IMR-90 (cell line): ENCODE measurements around the gene CERS5. TPM values are rescaled to one million over a fixed set of nuclear protein-coding genes. Genes with fewer than 3 reads are reported as not detected.

ENCODE experiments used
- ATAC-seq: fragments of 200-7000 bp; cut with Tn5 transposase; 2 replicates; pipeline ENCODE4 v1.9.1; 2020; ENCODE audit warnings: low read depth, mild to moderate bottlenecking, moderate library complexity
- BruUV-seq: library from RNA; stranded (reverse); fragments of 400-500 nt; replicated peaks from 2 replicates; lab custom pipeline; 2021; lab: Mats Ljungman, UMichigan
- CTCF ChIA-PET: fragments of 300-600 bp; formaldehyde crosslinking; extraction: SDS; loops from one replicate; lab custom pipeline; 2021; ENCODE audit warnings: antibody characterized with exemption; lab: Yijun Ruan, JAX
- POLR2A ChIA-PET: fragments of 300-600 bp; sonication (Branson Sonifier 250); formaldehyde crosslinking; loops from one replicate; lab custom pipeline; 2022; ENCODE audit warnings: antibody characterized with exemption; ENCODE audit not compliant: unreplicated experiment; lab: Charles Lee
- DNase-seq: peaks from one replicate; pipeline ENCODE4 v3.0.0; 2013
- H2AFZ ChIP-seq: replicated peaks from 2 replicates; pipeline ENCODE3; 2013; ENCODE audit warnings: low read length, mild to moderate bottlenecking; ENCODE audit not compliant: poor library complexity
- H2AK5ac ChIP-seq: 2 replicates; pipeline ENCODE4 v1.6.1; 2013; ENCODE audit warnings: low read depth, low read length, inconsistent platforms
- H2AK9ac ChIP-seq: replicated peaks from 2 replicates; pipeline ENCODE3; 2013; ENCODE audit warnings: mild to moderate bottlenecking, low read depth, low read length, moderate library complexity; ENCODE audit not compliant: poor library complexity
- H2BK120ac ChIP-seq: 2 replicates; pipeline ENCODE4 v1.6.1; 2013; ENCODE audit warnings: low read depth, low read length, inconsistent platforms
- H2BK15ac ChIP-seq: 3 replicates; pipeline ENCODE4 v1.6.1; 2013; ENCODE audit warnings: low read depth, low read length, inconsistent platforms
- H2BK20ac ChIP-seq: 2 replicates; pipeline ENCODE4 v1.6.1; 2013; ENCODE audit warnings: low read depth, mild to moderate bottlenecking, inconsistent platforms, low read length, moderate library complexity
- H2BK5ac ChIP-seq: 2 replicates; pipeline ENCODE4 v1.6.1; 2013; ENCODE audit warnings: mild to moderate bottlenecking, low read depth, low read length, inconsistent platforms; ENCODE audit not compliant: poor library complexity, severe bottlenecking
- H3K14ac ChIP-seq: replicated peaks from 2 replicates; pipeline ENCODE4 v1.6.1; 2013; ENCODE audit warnings: low read depth, low read length, inconsistent platforms
- H3K18ac ChIP-seq: 2 replicates; pipeline ENCODE4 v1.6.1; 2013; ENCODE audit warnings: low read depth, low read length, control low read depth
- H3K23ac ChIP-seq: 2 replicates; pipeline ENCODE4 v1.6.1; 2013; ENCODE audit warnings: low read depth, low read length, inconsistent platforms
- H3K27ac ChIP-seq: 2 replicates; pipeline ENCODE4 v1.5.1; 2013; ENCODE audit warnings: mild to moderate bottlenecking, control low read depth, low read length; ENCODE audit not compliant: insufficient read depth
- H3K27me3 ChIP-seq: 2 replicates; pipeline ENCODE4 v1.6.1; 2013; ENCODE audit warnings: low read length; ENCODE audit not compliant: control insufficient read depth, insufficient read depth
- H3K36me3 ChIP-seq: 2 replicates; pipeline ENCODE4 v1.6.1; 2013; ENCODE audit warnings: low read length, mixed read lengths; ENCODE audit not compliant: control insufficient read depth, insufficient read depth
- H3K4ac ChIP-seq: 2 replicates; pipeline ENCODE4 v1.6.1; 2013; ENCODE audit warnings: low read depth, low read length, inconsistent platforms
- H3K4me1 ChIP-seq: 2 replicates; pipeline ENCODE4 v1.6.1; 2013; ENCODE audit warnings: low read length, mixed read lengths; ENCODE audit not compliant: control insufficient read depth, insufficient read depth
- H3K4me2 ChIP-seq: 2 replicates; pipeline ENCODE4 v1.6.1; 2013; ENCODE audit warnings: low read depth, mild to moderate bottlenecking, control low read depth, low read length, moderate library complexity
- H3K4me3 ChIP-seq: 2 replicates; pipeline ENCODE4 v1.5.1; 2013; ENCODE audit warnings: low read depth, mild to moderate bottlenecking, control low read depth, low read length, moderate library complexity; ENCODE audit not compliant: insufficient read depth
- H3K56ac ChIP-seq: 2 replicates; pipeline ENCODE4 v1.6.1; 2013; ENCODE audit warnings: low read length, inconsistent platforms; ENCODE audit not compliant: insufficient read depth; ENCODE audit errors: extremely low read depth
- H3K79me1 ChIP-seq, 2 experiments: 2 replicates each; pipeline ENCODE4 v1.6.1; 2013; ENCODE audit warnings: low read length in 2 of 2, inconsistent platforms in 1 of 2, low read depth in 1 of 2
- H3K9ac ChIP-seq: 2 replicates; pipeline ENCODE4 v1.6.1; 2013; ENCODE audit warnings: low read depth, low read length, control low read depth
- H3K9me1 ChIP-seq: 2 replicates; pipeline ENCODE4 v1.6.1; 2013; ENCODE audit warnings: low read length, inconsistent platforms; ENCODE audit not compliant: insufficient read depth
- H3K9me3 ChIP-seq: 2 replicates; pipeline ENCODE4 v1.6.1; 2013; ENCODE audit warnings: low read length; ENCODE audit not compliant: control insufficient read depth, insufficient read depth
- H4K20me1 ChIP-seq: 2 replicates; pipeline ENCODE4 v1.6.1; 2013; ENCODE audit warnings: low read length, inconsistent platforms; ENCODE audit not compliant: insufficient read depth
- H4K5ac ChIP-seq: 2 replicates; pipeline ENCODE4 v1.6.1; 2013; ENCODE audit warnings: mild to moderate bottlenecking, low read depth, low read length, control low read depth
- H4K8ac ChIP-seq, 2 experiments: 2 replicates each; pipeline ENCODE4 v1.6.1; 2013; ENCODE audit warnings: low read depth in 2 of 2, low read length in 2 of 2, control low read depth in 1 of 2, inconsistent platforms in 1 of 2
- H4K91ac ChIP-seq: 2 replicates; pipeline ENCODE4 v1.6.1; 2013; ENCODE audit warnings: low read depth, low read length, inconsistent platforms; ENCODE audit not compliant: insufficient read depth
- CTCF ChIP-seq: conservative IDR thresholded peaks from 2 replicates; pipeline ENCODE4 v1.5.1; 2012; ENCODE audit warnings: mild to moderate bottlenecking, low read depth, low read length, improper control_type of control experiment
- FOS ChIP-seq: fragments of 150-350 bp; IDR thresholded peaks from 2 replicates; pipeline ENCODE4 v1.6.1; 2016; ENCODE audit warnings: low read depth, low read length
- MAZ ChIP-seq: IDR thresholded peaks from 2 replicates; pipeline ENCODE4 v1.6.1; 2012; ENCODE audit warnings: low read depth, mild to moderate bottlenecking, low read length, improper control_type of control experiment, moderate library complexity, borderline replicate concordance
- MXI1 ChIP-seq: IDR thresholded peaks from 2 replicates; pipeline ENCODE4 v1.6.1; 2012; ENCODE audit warnings: low read depth, mild to moderate bottlenecking, low read length, moderate library complexity, borderline replicate concordance
- POLR2A ChIP-seq: IDR thresholded peaks from 2 replicates; pipeline ENCODE4 v1.6.1; 2012; ENCODE audit warnings: mild to moderate bottlenecking, low read depth, low read length
- RCOR1 ChIP-seq: IDR thresholded peaks from 2 replicates; pipeline ENCODE4 v1.6.1; 2012; ENCODE audit warnings: mild to moderate bottlenecking, low read length, improper control_type of control experiment; ENCODE audit not compliant: insufficient replicate concordance
- RFX5 ChIP-seq: IDR thresholded peaks from 2 replicates; pipeline ENCODE4 v1.8.0; 2012; ENCODE audit warnings: low read depth, mild to moderate bottlenecking, low read length, moderate library complexity
- SMC3 ChIP-seq: fragments of 150-350 bp; IDR thresholded peaks from 2 replicates; pipeline ENCODE4 v1.6.1; 2016; ENCODE audit warnings: low read depth, mild to moderate bottlenecking, antibody characterized with exemption, low read length, moderate library complexity
- USF2 ChIP-seq: fragments of 150-350 bp; IDR thresholded peaks from 2 replicates; pipeline ENCODE4 v1.6.1; 2017; ENCODE audit warnings: mild to moderate bottlenecking, antibody characterized with exemption, low read length, low read depth
- WGBS, 2 experiments: methylation state at CpG; one replicate each; pipeline versions ENCODE4 v1.1.5 to v1.1.7; 2013; ENCODE audit warnings: missing lambda C conversion rate in 2 of 2; ENCODE audit not compliant: insufficient read length in 1 of 2; ENCODE audit errors: extremely low coverage in 2 of 2; 5-methylcytosine and 5-hydroxymethylcytosine counted together
- dilution Hi-C: fragments of 300-500 bp; cut with HindIII; formaldehyde crosslinking; loops from one replicate; pipeline ENCODE4 v1.14.3; 2018; ENCODE audit warnings: low sequenced_read_pairs; ENCODE audit not compliant: unreplicated experiment
- in situ Hi-C: fragments of 300-500 bp; cut with MboI; formaldehyde crosslinking; loops from 3 replicates; pipeline ENCODE4 v1.14.3; 2019; ENCODE audit warnings: low sequenced_read_pairs, inconsistent platforms, mixed read lengths
- intact Hi-C: fragments of 100-400 bp; cut with micrococcal nuclease; formaldehyde crosslinking; loops from 2 replicates; pipeline ENCODE4 v1.10.0; 2022
- polyA plus RNA-seq, 3 experiments: library from polyadenylated mRNA; depleted of rRNA; stranded (reverse); fragments of >200 nt; gene quantifications; 2 replicates each; pipeline ENCODE4 v1.2.3, GENCODE V29; 2012; ENCODE audit warnings: low replicate concordance in 1 of 3
- total RNA-seq: library from RNA; depleted of rRNA; stranded (reverse); fragments of >200 nt; gene quantifications from 2 replicates; pipeline ENCODE4 v1.2.3, GENCODE V29; 2012

Gene CERS5
- total and polyA plus RNA-seq, 2 of the 4 experiments (the other 2 are of a cell fraction), result 40.3 to 60.3 TPM

- no peak overlapping the region for H3K4me3 ChIP-seq
- H3K23ac ChIP-seq, result peak overlapping the region; percentile 71; the same call in 1 of the 2 replicates
- no peak overlapping the region for H2BK120ac ChIP-seq
- no CpG with 5 or more reads among the region's 2 CpGs for WGBS, 2 experiments
- peaks cover 24% of the 10 kb centered on the region for H4K20me1 ChIP-seq
- dilution Hi-C loops, result no loop called here
- H2AFZ ChIP-seq, result no peak overlapping the region
- H4K8ac ChIP-seq, result peak overlapping the region in 1 of 2 experiments; percentile 12; a peak in 1 of 4 replicates
- H3K79me1 ChIP-seq, result peaks cover 33 to 72% of the 10 kb centered on the region in 2 experiments
- no peak overlapping the region for H2AK5ac ChIP-seq
- BruUV-seq, result no TSS peak
- no peak overlapping the region for H3K9ac ChIP-seq
- no peak overlapping the region for H3K4ac ChIP-seq
- no peak overlapping the region for H3K4me2 ChIP-seq
- H3K18ac ChIP-seq, result no peak overlapping the region
- H2BK20ac ChIP-seq, result no peak overlapping the region
- H3K9me1 ChIP-seq, result peaks cover 6% of the 10 kb centered on the region; the same call in 1 of the 2 replicates
- DNase-seq, result no peak
- H3K56ac ChIP-seq, result no peak overlapping the region
- 0 out of 2 replicates have a peak overlapping the region, but pooled peaks have one; percentile 31 for H3K27ac ChIP-seq
- peaks cover 48% of the 10 kb centered on the region for H3K36me3 ChIP-seq
- ChIA-PET POLR2A (no interaction called here), CTCF (no interaction called here)
- peak overlapping the region; percentile 36 for H2BK5ac ChIP-seq
- no peak overlapping the region for H2BK15ac ChIP-seq
- H4K91ac ChIP-seq, result no peak overlapping the region
- no peaks in the 10 kb centered on the region for H3K27me3 ChIP-seq
- no peak overlapping the region for H4K5ac ChIP-seq
- H3K9me3 ChIP-seq, result no peaks in the 10 kb centered on the region
- peaks cover 14% of the 10 kb centered on the region for H3K4me1 ChIP-seq
- no peak for ATAC-seq
- H2AK9ac ChIP-seq, result no peak overlapping the region
- in situ Hi-C loops, result loop anchor here (10.0 kb wide), 1 partner anchor 111 kb away; no protein-coding TSS in a partner anchor
- no peak for TF ChIP-seq RCOR1
- no peak for TF ChIP-seq CTCF
- TF ChIP-seq RFX5, result no peak
- no peak for TF ChIP-seq USF2
- TF ChIP-seq MAZ, result no peak
- TF ChIP-seq MXI1, result no peak
- no peak for TF ChIP-seq POLR2A
- TF ChIP-seq SMC3, result no peak
- no peak for TF ChIP-seq FOS
- peak overlapping the region; percentile 19 for H3K14ac ChIP-seq
- intact Hi-C loops, result no loop called here
Observed at GRCh38 chr12:50203691-50204090, 36.5 kb upstream of the CERS5 start.
